Measurements from ENCODE around the gene NDUFAF5.

The NDUFAF5 gene

GRCh38 chr20:13825465-13825864, 40.6 kb downstream of the NDUFAF5 start:
- no peak for DNase-seq

- DNase-seq, result no peak
Measured at GRCh38 chr20:13831476-13831875, 46.6 kb downstream of the NDUFAF5 start.

- DNase-seq, result no peak
Measured at GRCh38 chr20:13838664-13839063, 53.8 kb downstream of the NDUFAF5 start.

GRCh38 chr20:13839421-13840092, 54.7 kb downstream of the NDUFAF5 start:
- no peak for DNase-seq

GRCh38 chr20:13840093-13840465, 55.3 kb downstream of the NDUFAF5 start:
- DNase-seq, result no peak

GRCh38 chr20:13841206-13841605, 56.4 kb downstream of the NDUFAF5 start:
- no peak for DNase-seq

GRCh38 chr20:13844296-13844695, 59.5 kb downstream of the NDUFAF5 start:
- DNase-seq, result no peak

GRCh38 chr20:13851279-13851678, 66.5 kb downstream of the NDUFAF5 start:
- DNase-seq, result no peak

GRCh38 chr20:13852306-13852705, 67.5 kb downstream of the NDUFAF5 start:
- no peak for DNase-seq

GRCh38 chr20:13855613-13856012, 70.8 kb downstream of the NDUFAF5 start:
- no peak for DNase-seq

- DNase-seq, result no peak
Measured at GRCh38 chr20:13856354-13856753, 71.5 kb downstream of the NDUFAF5 start.

- no peak for DNase-seq
Measured at GRCh38 chr20:13857304-13857703, 72.5 kb downstream of the NDUFAF5 start.

- DNase-seq, result no peak
Measured at GRCh38 chr20:13857961-13858360, 73.1 kb downstream of the NDUFAF5 start.

GRCh38 chr20:13858439-13858838, 73.6 kb downstream of the NDUFAF5 start:
- DNase-seq, result no peak

- DNase-seq, result no peak
Measured at GRCh38 chr20:13858871-13859270, 74.0 kb downstream of the NDUFAF5 start.

- no peak for DNase-seq
Measured at GRCh38 chr20:13862245-13862644, 77.4 kb downstream of the NDUFAF5 start.

GRCh38 chr20:13863244-13863643, 78.4 kb downstream of the NDUFAF5 start:
- DNase-seq, result no peak

GRCh38 chr20:13865156-13865555, 80.3 kb downstream of the NDUFAF5 start:
- no peak for DNase-seq

- no peak for DNase-seq
Measured at GRCh38 chr20:13865791-13866351, 81.0 kb downstream of the NDUFAF5 start.

GRCh38 chr20:13868331-13868730, 83.5 kb downstream of the NDUFAF5 start:
- DNase-seq, result no peak

- DNase-seq, result no peak
Measured at GRCh38 chr20:13870170-13870748, 85.4 kb downstream of the NDUFAF5 start.

Measured in GDM1 (cell line).